Left ventricle myocardium inferior (tissue), 1 donor: ENCODE measurements around the gene IGF2BP1. TPM values are rescaled to one million over a fixed set of nuclear protein-coding genes. Genes with fewer than 3 reads are reported as not detected.
"Not testable (repeated sequence)": the region's sequence is repeated elsewhere in the genome, so short reads cannot be mapped to it uniquely, and the experiment has no call there.

ENCODE experiments used
- DNase-seq: peaks from one replicate; pipeline ENCODE4 v3.0.0-alpha.2; 2020
- H3K27ac ChIP-seq: fragments of 200-600 bp; replicated peaks from 2 replicates; pipeline ENCODE4 v1.8.0; 2021
- H3K27me3 ChIP-seq: fragments of 200-600 bp; 2 replicates; pipeline ENCODE4 v1.8.0; 2021; ENCODE audit warnings: low read depth
- H3K36me3 ChIP-seq: fragments of 200-600 bp; 2 replicates; pipeline ENCODE4 v1.8.0; 2021
- H3K4me1 ChIP-seq: fragments of 200-600 bp; 2 replicates; pipeline ENCODE4 v1.8.0; 2021
- H3K4me3 ChIP-seq: fragments of 200-600 bp; 2 replicates; pipeline ENCODE4 v1.8.0; 2021; ENCODE audit warnings: mild to moderate bottlenecking, moderate library complexity
- H3K9me3 ChIP-seq: fragments of 200-600 bp; replicated peaks from 2 replicates; pipeline ENCODE4 v1.8.0; 2021
- CTCF ChIP-seq: fragments of 200-600 bp; IDR thresholded peaks from 2 replicates; pipeline ENCODE4 v1.8.0; 2021; ENCODE audit warnings: antibody characterized with exemption, mild to moderate bottlenecking, borderline replicate concordance
- intact Hi-C: fragments of 100-400 bp; cut with micrococcal nuclease; formaldehyde crosslinking; loops from one replicate; pipeline ENCODE4 v1.11.0; 2022
- total RNA-seq: library from RNA; stranded (reverse); fragmentation: NEBNext Ultra II Directional; extraction: Animal tissue kit (Norgen Biotek cat#: 25700); gene quantifications from one replicate; pipeline ENCODE4 v1.2.1, GENCODE V29; 2021
- donor health status: DM: no; HTN: yes; CAD: no; lungs with severe emphysema.

IGF2BP1 gene
- total RNA-seq, 1 donor from 2014 or later = not detected

- no peak for DNase-seq
- intact Hi-C loops = no loop called here
- Histone ChIP-seq H3K9me3 (no peaks in the 10 kb centered on the region), H3K4me1 (no peaks in the 10 kb centered on the region), H3K27ac (no peak overlapping the region), H3K4me3 (no peak overlapping the region), H3K27me3 (peaks cover 89% of the 10 kb centered on the region), H3K36me3 (no peaks in the 10 kb centered on the region)
- no peak for TF ChIP-seq CTCF
These were observed 81.1 kb downstream of the IGF2BP1 start for GRCh38 chr17:49078248-49078647.

- H3K9me3 ChIP-seq = no peaks in the 10 kb centered on the region
- H3K4me3 ChIP-seq = no peak overlapping the region
- H3K27ac ChIP-seq = no peak overlapping the region
- intact Hi-C loops = no loop called here
- H3K4me1 ChIP-seq = no peaks in the 10 kb centered on the region
- no peaks in the 10 kb centered on the region for H3K36me3 ChIP-seq
- TF ChIP-seq CTCF = no peak
- peaks cover 87% of the 10 kb centered on the region for H3K27me3 ChIP-seq
- no peak for DNase-seq
These were observed 82.9 kb downstream of the IGF2BP1 start for GRCh38 chr17:49079840-49080663.

GRCh38 chr17:49082231-49082630, 85.0 kb downstream of the IGF2BP1 start:
- Histone ChIP-seq H3K27ac (no peak overlapping the region), H3K4me3 (no peak overlapping the region), H3K36me3 (no peaks in the 10 kb centered on the region), H3K27me3 (peaks cover 88% of the 10 kb centered on the region), H3K9me3 (no peaks in the 10 kb centered on the region), H3K4me1 (no peaks in the 10 kb centered on the region)
- intact Hi-C loops = no loop called here
- no peak for DNase-seq
- no peak for TF ChIP-seq CTCF

GRCh38 chr17:49085046-49085445, 87.9 kb downstream of the IGF2BP1 start:
- intact Hi-C loops, DNase-seq, H3K4me1 ChIP-seq, H3K4me3 ChIP-seq, H3K9me3 ChIP-seq, H3K27ac ChIP-seq, H3K36me3 ChIP-seq: not testable (repeated sequence)
- H3K27me3 ChIP-seq = peaks cover 91% of the 10 kb centered on the region

GRCh38 chr17:49085565-49086315, 88.6 kb downstream of the IGF2BP1 start:
- TF ChIP-seq CTCF = no peak
- Histone ChIP-seq H3K9me3 (no peaks in the 10 kb centered on the region), H3K27me3 (peaks cover 92% of the 10 kb centered on the region), H3K4me1 (no peaks in the 10 kb centered on the region), H3K36me3 (no peaks in the 10 kb centered on the region), H3K27ac (no peak overlapping the region), H3K4me3 (no peak overlapping the region)
- no peak for DNase-seq
- intact Hi-C loops = no loop called here

- no peaks in the 10 kb centered on the region for H3K9me3 ChIP-seq
- no peak overlapping the region for H3K27ac ChIP-seq
- TF ChIP-seq CTCF = no peak
- H3K4me1 ChIP-seq = no peaks in the 10 kb centered on the region
- H3K4me3 ChIP-seq = no peak overlapping the region
- DNase-seq = no peak
- H3K36me3 ChIP-seq = no peaks in the 10 kb centered on the region
- peaks cover 92% of the 10 kb centered on the region for H3K27me3 ChIP-seq
- intact Hi-C loops = no loop called here
These were observed 89.1 kb downstream of the IGF2BP1 start for GRCh38 chr17:49086316-49086605.
